Endothelial cell of umbilical vein (primary cell): ENCODE measurements around the gene PCLO. TPM values are rescaled to one million over a fixed set of nuclear protein-coding genes. Genes with fewer than 3 reads are reported as not detected.

Experiments used
- BruUV-seq: library from RNA; stranded (reverse); fragments of 400-500 nt; replicated peaks from 2 replicates; lab custom pipeline; 2021; lab: Mats Ljungman, UMichigan
- CTCF ChIA-PET: fragments of 300-600, 350-600 bp; sonication (Branson Sonifier 250); formaldehyde crosslinking; loops from one replicate; lab custom pipeline; 2021; ENCODE audit warnings: antibody characterized with exemption, inconsistent platforms; lab: Charles Lee
- POLR2A ChIA-PET: fragments of 300-600, 350-600 bp; sonication (Branson Sonifier 250); formaldehyde crosslinking; loops from one replicate; lab custom pipeline; 2021; ENCODE audit warnings: antibody characterized with exemption, inconsistent platforms; lab: Charles Lee
- DNase-seq: peaks from one replicate; pipeline ENCODE4 v3.0.0-alpha.2; 2011; ENCODE audit warnings: low read depth, low spot score
- FAIRE-seq: peaks from 2 replicates; lab custom pipeline; 2011; peaks lifted over from hg19 to GRCh38; lab: Jason Lieb, UNC
- H2AFZ ChIP-seq: 2 replicates; pipeline ENCODE4 v1.6.0; 2012; ENCODE audit warnings: low read depth, low read length, control low read depth, inconsistent platforms
- H3K27ac ChIP-seq: 2 replicates; pipeline ENCODE4 v1.5.1; 2011; ENCODE audit warnings: low read depth, mild to moderate bottlenecking, control low read depth, low read length, moderate library complexity; ENCODE audit not compliant: insufficient read depth
- H3K27me3 ChIP-seq, 2 experiments: 2 replicates each; pipeline versions ENCODE4 v1.6.0 to v1.6.1; 2011; ENCODE audit warnings: low read length in 2 of 2, mixed read lengths in 1 of 2; ENCODE audit not compliant: control insufficient read depth in 2 of 2, insufficient read depth in 2 of 2
- H3K36me3 ChIP-seq, 2 experiments: 2 replicates in 1 of 2; 3 replicates in 1 of 2; pipeline ENCODE4 v1.5.1; 2011; ENCODE audit warnings: low read length in 2 of 2, mild to moderate bottlenecking in 1 of 2, moderate library complexity in 1 of 2; ENCODE audit not compliant: control insufficient read depth in 2 of 2, insufficient read depth in 2 of 2; ENCODE audit errors: extremely low read depth in 1 of 2
- H3K4me1 ChIP-seq: 3 replicates; pipeline ENCODE4 v1.5.1; 2011; ENCODE audit warnings: mild to moderate bottlenecking, low read length; ENCODE audit not compliant: control insufficient read depth, insufficient read depth; ENCODE audit errors: extremely low read depth
- H3K4me2 ChIP-seq: 2 replicates; pipeline ENCODE4 v1.6.1; 2011; ENCODE audit warnings: low read length, control low read depth, mixed read lengths; ENCODE audit not compliant: insufficient read depth
- H3K4me3 ChIP-seq, 3 experiments: fragments of 200-600 bp in 1 of 3; sonication (generic), shearing (Covaris generic) in 1 of 3; replicated peaks in 1 of 3; 2 replicates each; pipeline ENCODE4 v1.5.1; 2011 to 2016; ENCODE audit warnings: control low read depth in 3 of 3, low read length in 3 of 3, mild to moderate bottlenecking in 2 of 3, inconsistent platforms in 1 of 3, low read depth in 1 of 3, moderate library complexity in 1 of 3; ENCODE audit not compliant: insufficient read depth in 1 of 3
- H3K79me2 ChIP-seq: 2 replicates; pipeline ENCODE4 v1.6.0; 2012; ENCODE audit warnings: low read length, inconsistent platforms; ENCODE audit not compliant: control insufficient read depth, insufficient read depth
- H3K9ac ChIP-seq: replicated peaks from 2 replicates; pipeline ENCODE3; 2011; ENCODE audit warnings: low read length, control low read depth; ENCODE audit not compliant: insufficient read depth; ENCODE audit errors: extremely low read depth
- H3K9me1 ChIP-seq: replicated peaks from 3 replicates; pipeline ENCODE4 v1.6.0; 2011; ENCODE audit warnings: mild to moderate bottlenecking, low read length; ENCODE audit not compliant: control insufficient read depth, insufficient read depth; ENCODE audit errors: extremely low read depth
- H3K9me3 ChIP-seq: replicated peaks from 2 replicates; pipeline ENCODE4 v1.5.1; 2012; ENCODE audit warnings: low read length, inconsistent platforms; ENCODE audit not compliant: control insufficient read depth, insufficient read depth
- H4K20me1 ChIP-seq: replicated peaks from 2 replicates; pipeline ENCODE3; 2011; ENCODE audit warnings: mild to moderate bottlenecking, low read length; ENCODE audit not compliant: control insufficient read depth, insufficient read depth; ENCODE audit errors: extremely low read depth
- EZH2 ChIP-seq: IDR thresholded peaks from 2 replicates; pipeline ENCODE4 v1.6.1; 2012; ENCODE audit warnings: borderline replicate concordance, low read depth, mild to moderate bottlenecking, moderate library complexity, low read length, inconsistent platforms; ENCODE audit not compliant: severe bottlenecking
- FOS ChIP-seq: IDR thresholded peaks from 2 replicates; pipeline ENCODE4 v1.6.1; 2011; ENCODE audit warnings: mild to moderate bottlenecking, low read length, moderate library complexity, borderline replicate concordance; ENCODE audit not compliant: insufficient read depth
- GATA2 ChIP-seq: IDR thresholded peaks from 2 replicates; pipeline ENCODE4 v1.7.0; 2011; ENCODE audit warnings: low read depth, mild to moderate bottlenecking, moderate library complexity, mixed read lengths, low read length; ENCODE audit not compliant: insufficient read length, insufficient read depth
- JUN ChIP-seq: IDR thresholded peaks from 2 replicates; pipeline ENCODE4 v1.6.1; 2011; ENCODE audit warnings: borderline replicate concordance, low read depth; ENCODE audit not compliant: insufficient read length, insufficient read depth
- MYC ChIP-seq: IDR thresholded peaks from one replicate; pipeline ENCODE4 v1.6.1; 2011; ENCODE audit warnings: mild to moderate bottlenecking, low read depth, low read length
- POLR2A ChIP-seq: IDR thresholded peaks from 2 replicates; pipeline ENCODE4 v1.6.1; 2012; ENCODE audit warnings: low read depth, mild to moderate bottlenecking, control low read depth, low read length
- POLR2AphosphoS5 ChIP-seq: IDR thresholded peaks from 2 replicates; pipeline ENCODE4 v1.6.1; 2012; ENCODE audit warnings: low read depth, mild to moderate bottlenecking, control low read depth, low read length, moderate library complexity; ENCODE audit not compliant: insufficient read depth
- dilution Hi-C: fragments of 300-500 bp; cut with MboI; formaldehyde crosslinking; loops from one replicate; pipeline ENCODE4 v1.15.0; 2019; ENCODE audit warnings: low sequenced_read_pairs; ENCODE audit not compliant: extremely low pct_ligation_motif_present
- intact Hi-C: fragments of 100-400 bp; cut with micrococcal nuclease; formaldehyde crosslinking; loops from one replicate; pipeline ENCODE4 v1.10.0; 2022
- polyA plus RNA-seq, 4 experiments: library from polyadenylated mRNA; depleted of rRNA in 3 of 4; stranded (reverse) in 3 of 4; unstranded in 1 of 4; fragments of >200 nt; gene quantifications; 2 replicates each; pipeline versions ENCODE4 v1.2.1 to v1.2.3, GENCODE V29; 2011 to 2012; ENCODE audit warnings: missing spikeins in 1 of 4
- total RNA-seq: library from RNA; stranded (reverse); gene quantifications from 2 replicates; pipeline ENCODE4 v1.2.3, GENCODE V29; 2021
- TF ChIP-seq, protein P1 (sequence below), 2 donors: IDR thresholded peaks; 1 replicate in 1 of 2; 2 replicates in 1 of 2; pipeline ENCODE4 v1.5.1; 2011; ENCODE audit warnings: low read length in 2 of 2, mild to moderate bottlenecking in 2 of 2, moderate library complexity in 2 of 2, control low read depth in 1 of 2, inconsistent platforms in 1 of 2, low read depth in 1 of 2; ENCODE audit not compliant: insufficient read depth in 1 of 2; ENCODE audit errors: extremely low read depth in 1 of 2
- TF ChIP-seq, protein P2 (sequence below): IDR thresholded peaks from 2 replicates; pipeline ENCODE4 v1.6.1; 2011; ENCODE audit not compliant: insufficient read depth, insufficient read length

The PCLO gene
- total and polyA plus RNA-seq, 2 donors (not counting 3 experiments of a cell fraction or from before 2014, with no cell fraction given): 0.04 to 0.75 TPM

DNA sequence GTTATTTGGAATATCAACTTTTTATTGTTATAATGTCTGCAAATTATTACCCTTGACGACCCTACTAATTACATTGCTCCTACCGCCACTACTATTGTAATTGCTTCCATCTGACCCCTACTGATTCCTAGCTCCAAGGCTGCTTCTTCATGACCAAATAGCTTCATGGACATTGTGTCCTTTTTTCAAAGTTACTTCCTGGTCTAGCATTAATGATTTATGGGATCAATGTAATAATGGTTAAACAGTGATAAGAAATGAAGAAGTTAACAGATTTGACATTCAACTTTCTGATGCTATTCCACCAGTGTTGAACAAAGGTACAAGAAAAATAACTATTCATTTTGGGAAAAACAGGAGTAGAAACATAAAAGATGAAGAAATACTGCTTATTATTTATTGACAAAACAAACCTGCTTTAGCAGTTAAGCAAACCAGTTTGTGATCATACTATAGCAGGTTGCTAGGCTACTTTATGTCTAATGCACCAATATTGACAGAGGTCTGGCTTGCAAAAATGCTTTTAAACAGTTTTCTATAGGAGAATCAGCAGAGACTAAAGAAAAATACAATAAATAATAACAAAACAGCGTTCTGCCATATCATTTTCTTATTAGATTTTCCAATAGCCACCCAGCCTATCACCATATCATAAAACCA is 125.8 kb downstream of the PCLO start:
- H3K36me3 ChIP-seq: no peaks in the 10 kb centered on the region
- CTCF ChIA-PET: no interaction called here
- POLR2A ChIA-PET: no interaction called here
- dilution Hi-C loops (no loop called here), intact Hi-C loops (no loop called here)
- H3K27ac ChIP-seq: no peak overlapping the region
- no peaks in the 10 kb centered on the region for H3K4me1 ChIP-seq
- no peaks in the 10 kb centered on the region for H3K9me1 ChIP-seq
- no peaks in the 10 kb centered on the region for H3K9me3 ChIP-seq
- no peak overlapping the region for H3K4me3 ChIP-seq
- TF ChIP-seq, protein P1, sequence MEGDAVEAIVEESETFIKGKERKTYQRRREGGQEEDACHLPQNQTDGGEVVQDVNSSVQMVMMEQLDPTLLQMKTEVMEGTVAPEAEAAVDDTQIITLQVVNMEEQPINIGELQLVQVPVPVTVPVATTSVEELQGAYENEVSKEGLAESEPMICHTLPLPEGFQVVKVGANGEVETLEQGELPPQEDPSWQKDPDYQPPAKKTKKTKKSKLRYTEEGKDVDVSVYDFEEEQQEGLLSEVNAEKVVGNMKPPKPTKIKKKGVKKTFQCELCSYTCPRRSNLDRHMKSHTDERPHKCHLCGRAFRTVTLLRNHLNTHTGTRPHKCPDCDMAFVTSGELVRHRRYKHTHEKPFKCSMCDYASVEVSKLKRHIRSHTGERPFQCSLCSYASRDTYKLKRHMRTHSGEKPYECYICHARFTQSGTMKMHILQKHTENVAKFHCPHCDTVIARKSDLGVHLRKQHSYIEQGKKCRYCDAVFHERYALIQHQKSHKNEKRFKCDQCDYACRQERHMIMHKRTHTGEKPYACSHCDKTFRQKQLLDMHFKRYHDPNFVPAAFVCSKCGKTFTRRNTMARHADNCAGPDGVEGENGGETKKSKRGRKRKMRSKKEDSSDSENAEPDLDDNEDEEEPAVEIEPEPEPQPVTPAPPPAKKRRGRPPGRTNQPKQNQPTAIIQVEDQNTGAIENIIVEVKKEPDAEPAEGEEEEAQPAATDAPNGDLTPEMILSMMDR (IDR thresholded peaks at IDR 0.05; ENCODE audit: extremely low read depth in 1 of 2, insufficient read depth in 1 of 2, low read depth in 1 of 2, low read length in 2 of 2): no peak
- TF ChIP-seq POLR2A: no peak
- no peak for TF ChIP-seq JUN
- no peak for TF ChIP-seq MYC
- TF ChIP-seq, protein P2, sequence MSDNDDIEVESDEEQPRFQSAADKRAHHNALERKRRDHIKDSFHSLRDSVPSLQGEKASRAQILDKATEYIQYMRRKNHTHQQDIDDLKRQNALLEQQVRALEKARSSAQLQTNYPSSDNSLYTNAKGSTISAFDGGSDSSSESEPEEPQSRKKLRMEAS: no peak
- no peak for TF ChIP-seq POLR2AphosphoS5
- TF ChIP-seq GATA2: no peak
- TF ChIP-seq EZH2: no peak
- no peak for TF ChIP-seq FOS
- H4K20me1 ChIP-seq: no peaks in the 10 kb centered on the region
- FAIRE-seq (no peak), DNase-seq (no peak)
- no TSS peak for BruUV-seq
- H3K4me2 ChIP-seq: no peak overlapping the region
- H3K79me2 ChIP-seq: no peaks in the 10 kb centered on the region
- no peak overlapping the region for H2AFZ ChIP-seq
- H3K27me3 ChIP-seq: peaks cover 0 to 2% of the 10 kb centered on the region in 2 experiments
- H3K9ac ChIP-seq: no peak overlapping the region
